ENCODE results near the gene PGA5.

The PGA5 gene

GRCh38 chr11:61290905-61291690, 50.1 kb downstream of the PGA5 start:
- in situ Hi-C loops (cut with HindIII; ENCODE audit: low pct_unique_long_range_greater_than_20kb, low sequenced_read_pairs), result no loop called here
- DNase-seq (ENCODE audit: low read depth in 1 of 2, low spot score in 1 of 2), result no peak
- no peak for TF ChIP-seq JUND (IDR thresholded peaks at IDR 0.05; ENCODE audit: low read depth)

DNA sequence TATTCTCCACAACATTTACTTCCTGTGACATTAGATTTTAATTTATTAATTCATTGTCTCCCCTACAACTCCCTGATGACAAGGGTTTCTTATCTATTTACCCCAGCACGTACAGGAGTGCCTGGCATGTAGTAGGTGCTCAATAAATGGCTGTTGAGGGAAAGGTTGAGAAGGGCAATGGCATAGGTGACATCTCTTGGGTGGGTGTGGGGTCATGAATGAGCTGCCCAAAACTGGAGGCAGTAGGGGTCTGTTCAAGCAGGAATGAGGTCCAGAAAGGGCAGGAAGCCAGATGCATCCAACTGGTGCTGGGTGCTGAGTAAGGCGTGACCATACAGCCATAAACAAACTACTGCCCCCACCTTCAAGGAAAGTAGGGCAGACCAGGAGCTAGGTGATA, 51.4 kb downstream of the PGA5 start:
- no peak for DNase-seq (ENCODE audit: low read depth in 1 of 2, low spot score in 1 of 2)
- in situ Hi-C loops (cut with HindIII; ENCODE audit: low pct_unique_long_range_greater_than_20kb, low sequenced_read_pairs), result no loop called here

DNA sequence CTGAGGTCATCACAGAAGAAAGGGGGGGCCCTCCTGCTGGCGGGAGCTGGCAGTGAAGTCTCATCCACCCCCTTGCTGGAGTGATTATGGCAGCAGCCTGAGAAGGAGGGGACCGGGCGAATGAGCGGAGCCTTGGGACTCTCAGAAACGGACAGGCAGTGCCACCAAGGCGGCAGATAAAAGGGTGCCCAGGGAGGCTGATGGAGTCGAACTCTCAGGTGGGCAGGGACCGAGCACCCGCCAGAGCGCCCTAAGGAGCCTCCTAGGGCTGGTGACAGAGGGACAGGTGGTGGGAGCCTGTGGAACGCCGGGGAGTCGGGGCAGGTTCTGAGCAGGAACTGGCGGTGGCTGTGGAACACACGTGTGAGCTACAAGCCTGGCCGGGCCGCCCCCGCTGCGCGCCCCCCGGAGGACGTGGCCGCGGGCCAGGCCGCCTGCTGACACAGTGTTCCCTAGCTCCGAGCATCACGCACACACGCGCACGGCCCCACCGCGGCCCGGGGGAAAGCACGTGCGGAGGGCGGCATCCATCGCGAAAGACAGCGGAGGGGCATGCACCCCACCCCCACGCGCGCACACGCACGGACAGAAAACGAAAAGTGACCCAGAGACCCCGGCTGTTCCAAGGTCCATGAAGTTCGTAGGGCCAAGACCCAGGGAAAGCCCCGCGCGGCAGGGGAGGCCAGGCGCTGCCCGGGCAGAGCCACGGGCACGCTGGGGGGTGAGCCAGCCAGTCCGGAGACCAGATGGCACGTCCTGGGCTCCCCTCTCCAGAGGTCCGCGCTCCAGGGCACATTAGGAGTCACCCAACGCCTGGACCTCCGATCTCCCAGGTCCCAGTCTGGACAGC, 53.1 kb downstream of the PGA5 start:
- no peak for DNase-seq (ENCODE audit: low read depth in 1 of 2, low spot score in 1 of 2)
- no peak for TF ChIP-seq JUND (IDR thresholded peaks at IDR 0.05; ENCODE audit: low read depth)
- in situ Hi-C loops (cut with HindIII; ENCODE audit: low pct_unique_long_range_greater_than_20kb, low sequenced_read_pairs), result no loop called here

More for the DNA sequence above, 51.4 kb downstream of the PGA5 start:
- no peak for TF ChIP-seq JUND (IDR thresholded peaks at IDR 0.05; ENCODE audit: low read depth)

- in situ Hi-C loops (cut with HindIII; ENCODE audit: low pct_unique_long_range_greater_than_20kb, low sequenced_read_pairs), result no loop called here
- no peak for DNase-seq (ENCODE audit: low read depth in 1 of 2, low spot score in 1 of 2)
Measured at GRCh38 chr11:61294717-61295595, 54.0 kb downstream of the PGA5 start, which contains the start of gene VWCE. TSS of gene VWCE (minus strand) at chr11:61295316. CDS start at chr11:61295037, 279 bp downstream.

GRCh38 chr11:61295596-61295926, 54.6 kb downstream of the PGA5 start:
- in situ Hi-C loops (cut with HindIII; ENCODE audit: low pct_unique_long_range_greater_than_20kb, low sequenced_read_pairs), result no loop called here
- DNase-seq (ENCODE audit: low read depth in 1 of 2, low spot score in 1 of 2), result no peak
- no peak for TF ChIP-seq JUND (IDR thresholded peaks at IDR 0.05; ENCODE audit: low read depth)

More at GRCh38 chr11:61294717-61295595, 54.0 kb downstream of the PGA5 start, which contains the start of gene VWCE:
- TF ChIP-seq JUND (IDR thresholded peaks at IDR 0.05; ENCODE audit: low read depth), result no peak

- no peak for TF ChIP-seq JUND (IDR thresholded peaks at IDR 0.05; ENCODE audit: low read depth)
- peak in 1 of 2 experiments; percentile 13 for DNase-seq (ENCODE audit: low read depth in 1 of 2, low spot score in 1 of 2)
- in situ Hi-C loops (cut with HindIII; ENCODE audit: low pct_unique_long_range_greater_than_20kb, low sequenced_read_pairs), result no loop called here
Measured at GRCh38 chr11:61297341-61297740, 56.4 kb downstream of the PGA5 start.

DNA sequence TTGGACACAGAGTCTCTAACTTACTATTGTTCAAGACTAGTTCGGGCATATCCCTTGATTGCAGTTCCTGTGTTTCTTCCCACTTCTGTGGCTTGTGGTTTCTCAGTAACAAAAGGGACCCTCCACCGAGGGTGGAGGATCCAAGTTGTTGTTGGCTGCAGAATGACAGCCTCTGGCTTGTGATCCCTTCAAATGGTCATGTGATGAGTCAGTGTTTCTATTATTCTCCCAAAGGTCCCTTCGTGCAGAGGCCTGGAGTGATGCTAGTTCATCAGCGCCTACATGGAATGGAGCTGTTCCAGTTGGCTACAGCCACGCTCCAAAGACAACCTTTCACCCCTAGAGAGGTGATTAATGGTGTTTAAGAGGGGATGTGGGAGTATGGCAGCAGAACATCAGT, 56.8 kb downstream of the PGA5 start:
- peak in 1 of 2 experiments; percentile 19 for DNase-seq (ENCODE audit: low read depth in 1 of 2, low spot score in 1 of 2)
- no peak for TF ChIP-seq JUND (IDR thresholded peaks at IDR 0.05; ENCODE audit: low read depth)
- in situ Hi-C loops (cut with HindIII; ENCODE audit: low pct_unique_long_range_greater_than_20kb, low sequenced_read_pairs), result no loop called here

- in situ Hi-C loops (cut with HindIII; ENCODE audit: low pct_unique_long_range_greater_than_20kb, low sequenced_read_pairs), result no loop called here
- TF ChIP-seq JUND (IDR thresholded peaks at IDR 0.05; ENCODE audit: low read depth), result no peak
- DNase-seq (ENCODE audit: low read depth in 1 of 2, low spot score in 1 of 2), result no peak
Measured at GRCh38 chr11:61298663-61299244, 57.8 kb downstream of the PGA5 start.

Data from T47D (cell line).